Ishikawa (cell line): ENCODE results near the gene ATG16L2.

Experiments used
- CEBPB ChIP-seq: IDR thresholded peaks from 2 replicates; pipeline ENCODE4 v1.6.1; 2012
- CREB1 ChIP-seq: IDR thresholded peaks from 2 replicates; pipeline ENCODE4 v1.6.1; 2012; ENCODE audit warnings: low read depth
- EGR1 ChIP-seq: IDR thresholded peaks from 2 replicates; pipeline ENCODE4 v1.6.1; 2012
- EP300 ChIP-seq: IDR thresholded peaks from 2 replicates; pipeline ENCODE4 v1.6.1; 2012; ENCODE audit warnings: borderline replicate concordance
- FOXM1 ChIP-seq: IDR thresholded peaks from 2 replicates; pipeline ENCODE4 v1.6.1; 2012; ENCODE audit warnings: low read depth, borderline replicate concordance
- NFIC ChIP-seq: IDR thresholded peaks from 2 replicates; pipeline ENCODE4 v1.6.1; 2012
- RAD21 ChIP-seq: IDR thresholded peaks from 2 replicates; pipeline ENCODE4 v1.6.1; 2012; ENCODE audit warnings: low read depth
- REST ChIP-seq: IDR thresholded peaks from 2 replicates; pipeline ENCODE4 v1.6.1; 2012; ENCODE audit warnings: low read depth, mild to moderate bottlenecking
- TAF1 ChIP-seq: IDR thresholded peaks from 2 replicates; pipeline ENCODE4 v1.6.1; 2012; ENCODE audit warnings: low read depth, mild to moderate bottlenecking
- TCF12 ChIP-seq: IDR thresholded peaks from 2 replicates; pipeline ENCODE4 v1.6.1; 2012; ENCODE audit warnings: low read depth
- TEAD4 ChIP-seq: IDR thresholded peaks from 2 replicates; pipeline ENCODE4 v1.6.1; 2012
- USF1 ChIP-seq: IDR thresholded peaks from 2 replicates; pipeline ENCODE4 v1.6.1; 2012
- YY1 ChIP-seq: IDR thresholded peaks from 2 replicates; pipeline ENCODE4 v1.6.1; 2012; ENCODE audit warnings: low read depth
- ZBTB7A ChIP-seq: IDR thresholded peaks from 2 replicates; pipeline ENCODE4 v1.6.1; 2012; ENCODE audit warnings: low read depth
- TF ChIP-seq, protein P1 (sequence below): IDR thresholded peaks from 2 replicates; pipeline ENCODE4 v1.6.1; 2012

Gene ATG16L2

DNA sequence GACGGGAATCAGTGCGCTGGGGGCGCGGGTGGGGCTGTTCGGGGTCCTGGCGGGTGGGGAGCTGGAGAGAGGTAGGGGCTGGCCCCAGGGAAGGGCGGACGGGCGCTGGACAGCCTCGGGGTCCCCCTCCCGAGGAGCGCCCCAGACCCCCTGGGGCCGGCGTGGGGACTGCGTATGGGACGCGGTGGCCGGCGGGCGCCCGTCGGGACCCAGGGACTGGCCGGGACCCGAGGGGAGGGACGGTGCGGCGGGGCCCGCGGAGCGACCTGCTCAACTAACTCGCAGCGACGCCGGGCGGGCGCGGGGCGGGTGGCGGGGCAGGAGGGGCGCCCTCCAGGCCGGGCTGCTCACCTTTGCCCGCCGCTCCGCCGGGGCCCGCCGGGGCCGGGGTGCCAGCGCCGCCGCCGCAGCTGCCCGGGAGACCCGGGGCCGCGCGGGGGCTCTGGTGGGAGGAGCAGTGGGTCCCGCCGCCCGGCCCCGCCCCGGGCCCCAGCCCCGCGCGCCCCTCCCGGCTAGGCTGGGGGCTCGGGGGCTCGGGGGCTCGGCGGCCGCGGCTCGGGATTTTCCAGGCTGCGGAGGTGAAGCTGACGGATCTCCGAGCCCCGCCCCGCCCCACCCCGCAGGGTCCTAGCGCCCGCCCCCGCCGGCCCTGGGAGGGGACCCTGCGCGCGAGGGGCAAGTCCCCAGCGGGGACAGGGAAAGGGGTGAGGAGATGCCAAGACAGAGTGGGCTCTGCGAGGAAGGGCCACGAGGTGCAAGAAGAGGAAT, 32.7 kb upstream of the ATG16L2 start:
- TF ChIP-seq TCF12 (no peak; the same call in 1 of the 2 replicates), ZBTB7A (peak; percentile 93), NFIC (no peak), RAD21 (no peak), YY1 (no peak)
- TF ChIP-seq, protein P1, sequence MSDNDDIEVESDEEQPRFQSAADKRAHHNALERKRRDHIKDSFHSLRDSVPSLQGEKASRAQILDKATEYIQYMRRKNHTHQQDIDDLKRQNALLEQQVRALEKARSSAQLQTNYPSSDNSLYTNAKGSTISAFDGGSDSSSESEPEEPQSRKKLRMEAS: no peak

DNA sequence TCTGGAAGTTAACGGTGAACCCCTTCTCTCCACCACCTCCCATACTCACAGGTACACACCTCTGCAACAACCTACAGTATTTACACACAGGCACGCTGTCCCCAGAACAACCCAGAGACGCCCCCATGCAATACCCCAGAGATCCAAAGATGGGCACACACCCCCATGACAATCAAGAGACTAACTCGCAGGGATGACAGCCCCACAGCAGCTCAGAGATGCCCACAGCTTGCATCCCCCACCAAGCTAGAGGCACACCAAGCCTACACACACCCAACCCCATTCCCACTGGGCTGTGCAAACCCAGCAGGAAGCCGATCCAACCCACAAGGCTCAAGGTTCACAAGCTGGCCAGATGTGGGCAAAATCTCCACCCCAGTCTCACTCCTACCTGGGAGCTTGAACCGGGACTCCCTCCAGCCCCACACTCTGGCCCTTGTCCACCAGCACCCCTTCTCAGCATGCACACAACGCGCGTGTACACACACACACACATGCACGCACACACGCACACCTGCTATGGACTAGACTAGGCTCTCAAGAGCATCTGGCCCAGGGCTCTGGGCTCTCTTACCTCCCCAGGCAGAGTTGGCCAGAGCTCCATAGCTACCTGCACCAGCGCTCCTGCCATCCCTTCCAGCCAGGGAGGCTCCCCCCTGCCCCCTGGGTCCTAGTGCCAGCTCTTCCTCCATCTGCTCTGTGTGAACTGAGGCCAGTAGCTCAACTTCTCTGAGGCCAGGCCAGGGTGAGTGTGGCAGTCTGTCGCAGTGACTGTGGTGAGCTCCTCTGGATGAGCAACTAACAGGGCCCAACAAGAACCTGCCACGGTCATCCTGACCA, 31.9 kb upstream of the ATG16L2 start:
- no peak for TF ChIP-seq FOXM1
- TF ChIP-seq ZBTB7A: peak; percentile 6; the same call in 1 of the 2 replicates
- no peak for TF ChIP-seq REST
- TF ChIP-seq TAF1: no peak
- TF ChIP-seq NFIC: no peak
- no peak for TF ChIP-seq EP300
- TF ChIP-seq, protein P1: 0 out of 2 replicates have a peak, but pooled peaks have one; percentile 19

- TF ChIP-seq ZBTB7A (no peak), EGR1 (no peak), CREB1 (no peak), YY1 (no peak), FOXM1 (no peak), CEBPB (no peak), USF1 (no peak), TCF12 (no peak)
These were observed 30.9 kb upstream of the ATG16L2 start for GRCh38 chr11:72783144-72783905.

DNA sequence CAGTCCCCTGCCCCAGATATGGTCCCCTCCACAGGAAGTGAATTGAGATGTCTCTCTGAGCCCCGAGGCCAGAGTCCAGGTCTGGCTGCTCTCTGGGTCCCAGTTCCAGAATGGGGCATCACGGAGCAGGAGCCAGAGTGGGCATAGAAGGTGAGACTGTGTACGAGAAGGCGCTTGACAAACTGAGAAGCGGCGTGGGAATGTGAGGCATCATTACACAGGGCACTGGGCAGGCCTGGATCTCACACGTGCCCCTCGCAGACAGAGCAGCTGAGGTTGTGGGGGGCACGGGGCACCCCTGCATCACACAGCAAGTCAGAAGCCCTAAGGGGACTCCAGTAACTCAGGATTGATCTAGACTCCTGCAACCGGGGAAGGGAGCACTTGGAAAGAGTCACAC, 29.5 kb upstream of the ATG16L2 start:
- no peak for TF ChIP-seq RAD21
- no peak for TF ChIP-seq ZBTB7A
- TF ChIP-seq FOXM1: no peak
- no peak for TF ChIP-seq TAF1
- no peak for TF ChIP-seq YY1
- no peak for TF ChIP-seq NFIC
- no peak for TF ChIP-seq EP300
- TF ChIP-seq USF1: no peak
- TF ChIP-seq TCF12: no peak
- TF ChIP-seq CREB1: no peak

DNA sequence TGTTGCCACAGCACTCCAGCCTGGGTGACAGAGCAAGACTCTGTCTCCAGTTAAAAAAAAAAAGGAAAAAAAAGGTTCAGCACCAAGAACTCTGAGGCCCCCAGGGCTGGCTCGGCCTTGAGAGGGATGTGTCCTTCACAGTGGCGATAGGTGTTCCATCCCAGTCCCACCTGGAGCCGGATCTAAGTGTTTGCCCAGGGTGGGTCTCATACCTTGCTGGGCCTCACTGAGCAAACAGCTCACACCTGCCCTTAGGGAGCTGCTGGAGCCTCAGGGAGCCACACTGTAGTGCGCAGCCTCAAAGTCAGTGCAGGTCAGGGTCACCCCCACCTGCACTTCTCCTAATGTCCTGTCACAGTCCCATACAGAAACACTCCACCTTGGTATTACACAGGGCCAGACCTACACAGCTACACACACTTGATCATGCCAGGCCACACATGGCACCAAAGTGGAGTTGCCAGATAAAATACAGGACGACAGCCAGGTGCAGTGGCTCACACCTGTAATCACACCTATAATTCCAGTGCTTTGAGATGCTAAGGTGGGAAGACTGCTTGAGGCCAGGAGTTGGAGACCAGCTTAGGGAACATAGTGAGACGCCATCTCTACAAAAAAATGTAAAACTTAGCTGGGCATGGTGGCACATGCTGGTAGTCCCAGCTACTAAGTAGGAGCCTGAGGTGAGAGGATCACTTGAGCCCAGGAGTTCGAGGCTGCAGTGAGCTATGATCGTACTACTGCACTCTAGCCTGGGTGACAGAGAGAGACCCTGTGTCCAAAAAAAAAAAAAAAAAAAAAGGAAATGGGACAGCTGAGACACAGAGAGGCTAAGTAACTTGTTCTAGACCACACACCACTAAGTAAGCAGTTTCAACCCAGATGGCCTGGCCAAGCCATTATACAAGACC, 27.7 kb upstream of the ATG16L2 start:
- TF ChIP-seq EGR1 (no peak), TEAD4 (no peak), YY1 (no peak), FOXM1 (no peak), RAD21 (no peak), NFIC (no peak), USF1 (no peak), CEBPB (no peak)
- TF ChIP-seq, protein P1: no peak
